Gastroesophageal sphincter (tissue), 3 donors: Measurements from ENCODE around the gene ELMOD3.

Source experiments
- CTCF ChIP-seq, 4 experiments: fragments of 200-600 bp in 2 of 4; fragments of 450-650 bp in 2 of 4; sonication (generic) in 1 of 4; IDR thresholded peaks; one replicate each; pipeline ENCODE4 v1.5.1; 2017 to 2019; ENCODE audit warnings: antibody characterized with exemption in 4 of 4, mild to moderate bottlenecking in 2 of 4, moderate library complexity in 2 of 4
- POLR2A ChIP-seq, 2 donors: fragments of 450-650 bp; IDR thresholded peaks; one replicate each; pipeline ENCODE4 v1.6.1; 2017; ENCODE audit warnings: antibody characterized with exemption in 2 of 2, mild to moderate bottlenecking in 2 of 2, moderate library complexity in 1 of 2

- TF ChIP-seq POLR2A (IDR thresholded peaks at IDR 0.05) (no peak), CTCF (IDR thresholded peaks at IDR 0.05) (no peak)
These were observed 56.8 kb downstream of the ELMOD3 start for GRCh38 chr2:85411405-85411748.
